AG08396 (cell line): Measurements from ENCODE around the gene SLC25A11.

Experiments used
- DNase-seq: peaks from one replicate; pipeline ENCODE4 v3.0.0; 2012; ENCODE audit warnings: low spot score, mixed read lengths

SLC25A11 gene

GRCh38 chr17:4966844-4967538 is 27.1 kb upstream of the SLC25A11 start:
- peak; percentile 98 for DNase-seq

GRCh38 chr17:4965311-4965986 is 25.6 kb upstream of the SLC25A11 start:
- no peak for DNase-seq

- DNase-seq: no peak
Observed at GRCh38 chr17:4960279-4960922, 20.6 kb upstream of the SLC25A11 start.

GRCh38 chr17:4959261-4959965 is 19.6 kb upstream of the SLC25A11 start:
- no peak for DNase-seq

GRCh38 chr17:4958102-4958501 is 18.3 kb upstream of the SLC25A11 start:
- DNase-seq: no peak

- DNase-seq: no peak
Observed at GRCh38 chr17:4956493-4957061, 16.7 kb upstream of the SLC25A11 start.

GRCh38 chr17:4955091-4955490 is 15.2 kb upstream of the SLC25A11 start:
- DNase-seq: no peak

GRCh38 chr17:4953451-4953961 is 13.7 kb upstream of the SLC25A11 start:
- peak; percentile 81 for DNase-seq

GRCh38 chr17:4951486-4951885 is 11.6 kb upstream of the SLC25A11 start:
- DNase-seq: no peak

- DNase-seq: no peak
Observed at GRCh38 chr17:4950746-4951204, 10.9 kb upstream of the SLC25A11 start, which contains the start of gene ENO3. ENO3 (plus strand) TSS chr17:4951119; CDS start chr17:4951830, 711 bp downstream.

GRCh38 chr17:4950075-4950745 is 10.4 kb upstream of the SLC25A11 start:
- DNase-seq: no peak

- DNase-seq: peak; percentile 78
Observed at GRCh38 chr17:4949321-4950074, 9.7 kb upstream of the SLC25A11 start.

- DNase-seq: peak; percentile 96
Observed at GRCh38 chr17:4948931-4949320, 9.1 kb upstream of the SLC25A11 start.

GRCh38 chr17:4948166-4948930 is 8.5 kb upstream of the SLC25A11 start, which contains the start of gene PFN1:
PFN1 (minus strand) TSS chr17:4948530; CDS start chr17:4948394, 136 bp downstream.
- DNase-seq: peak; percentile 94

GRCh38 chr17:4947411-4948165 is 7.7 kb upstream of the SLC25A11 start:
- DNase-seq: peak; percentile 60

- no peak for DNase-seq
Observed at GRCh38 chr17:4947010-4947410, 7.2 kb upstream of the SLC25A11 start.

GRCh38 chr17:4946312-4946976 is 6.6 kb upstream of the SLC25A11 start:
- DNase-seq: no peak

- DNase-seq: no peak
Observed at GRCh38 chr17:4945944-4946280, 6.1 kb upstream of the SLC25A11 start.
